Naive B cell (primary cell): ENCODE results near the gene PSMF1. TPM values are rescaled to one million over a fixed set of nuclear protein-coding genes. Genes with fewer than 3 reads are reported as not detected.

Experiments
- ATAC-seq, 2 donors: fragments of 150-1000 bp; cut with Tn5 transposase; 2 replicates each; pipeline ENCODE4 v1.10.0; 2021; ENCODE audit warnings: low read depth in 2 of 2, mild to moderate bottlenecking in 2 of 2, moderate library complexity in 2 of 2
- DNase-seq: peaks from one replicate; pipeline ENCODE4 v3.0.0; 2022
- H3K27ac Mint-ChIP-seq, 6 donors: one replicate each; pipeline ENCODE4 v1.8.0; 2020 to 2022; ENCODE audit warnings: mild to moderate bottlenecking in 6 of 6, mixed read lengths in 6 of 6, moderate library complexity in 5 of 6, inconsistent platforms in 2 of 6
- H3K27me3 Mint-ChIP-seq, 3 donors: one replicate each; pipeline ENCODE4 v1.8.0; 2021 to 2022; ENCODE audit warnings: mixed read lengths in 3 of 3, mild to moderate bottlenecking in 1 of 3
- H3K36me3 Mint-ChIP-seq, 2 donors: one replicate each; pipeline ENCODE4 v1.8.0; 2020 to 2022; ENCODE audit warnings: mixed read lengths in 2 of 2, inconsistent platforms in 1 of 2, mild to moderate bottlenecking in 1 of 2
- H3K4me1 Mint-ChIP-seq, 3 donors: one replicate each; pipeline ENCODE4 v1.8.0; 2020 to 2022; ENCODE audit warnings: mixed read lengths in 3 of 3, inconsistent platforms in 1 of 3, mild to moderate bottlenecking in 1 of 3, moderate library complexity in 1 of 3
- H3K4me3 Mint-ChIP-seq, 8 donors: one replicate each; pipeline ENCODE4 v1.8.0; 2020 to 2022; ENCODE audit warnings: mild to moderate bottlenecking in 8 of 8, mixed read lengths in 8 of 8, moderate library complexity in 8 of 8, inconsistent platforms in 2 of 8
- H3K9me3 Mint-ChIP-seq, 7 donors: one replicate each; pipeline ENCODE4 v1.8.0; 2020 to 2022; ENCODE audit warnings: mixed read lengths in 7 of 7, mild to moderate bottlenecking in 5 of 7, inconsistent platforms in 2 of 7, moderate library complexity in 1 of 7
- polyA plus RNA-seq, 6 donors: library from polyadenylated mRNA; unstranded; fragments of 300-500 nt; fragmentation: Illumina TruSeq; gene quantifications; one replicate each; pipeline ENCODE4 v1.2.3, GENCODE V29; 2021; ENCODE audit warnings: low read depth in 6 of 6

Gene PSMF1
- polyA plus RNA-seq, 6 donors from 2014 or later: 138 to 181 (median 160) TPM

DNA sequence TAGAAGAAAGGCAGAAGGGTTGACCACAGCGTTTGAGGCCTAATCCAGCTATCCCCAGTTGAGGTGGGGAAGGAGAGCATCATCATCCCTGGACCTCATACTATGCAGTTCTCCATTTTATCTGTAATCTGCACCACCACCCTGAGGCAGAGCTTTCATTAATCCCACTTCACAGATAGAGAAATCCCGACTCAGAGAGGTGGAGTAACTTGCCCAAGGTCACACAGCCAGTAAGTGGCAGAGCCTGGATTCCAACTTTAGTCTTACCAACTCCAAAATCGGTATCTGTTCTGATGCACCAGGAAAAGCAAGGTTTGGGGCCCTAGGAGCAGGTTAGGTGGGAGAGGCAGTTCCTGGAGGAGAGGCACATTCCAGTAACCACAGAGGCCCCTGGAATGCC, 59.7 kb downstream of the PSMF1 start:
- DNase-seq (no peak), ATAC-seq (no peak)
- peaks cover 12 to 21% of the 10 kb centered on the region in 2 donors for H3K36me3 Mint-ChIP-seq
- H3K27ac Mint-ChIP-seq: no peak overlapping the region
- peaks cover 0 to 12% (median 10%) of the 10 kb centered on the region in 3 donors for H3K27me3 Mint-ChIP-seq
- peaks cover 0 to 5% (median 4%) of the 10 kb centered on the region in 3 donors for H3K4me1 Mint-ChIP-seq
- H3K4me3 Mint-ChIP-seq: no peak overlapping the region
- H3K9me3 Mint-ChIP-seq: no peaks in the 10 kb centered on the region

DNA sequence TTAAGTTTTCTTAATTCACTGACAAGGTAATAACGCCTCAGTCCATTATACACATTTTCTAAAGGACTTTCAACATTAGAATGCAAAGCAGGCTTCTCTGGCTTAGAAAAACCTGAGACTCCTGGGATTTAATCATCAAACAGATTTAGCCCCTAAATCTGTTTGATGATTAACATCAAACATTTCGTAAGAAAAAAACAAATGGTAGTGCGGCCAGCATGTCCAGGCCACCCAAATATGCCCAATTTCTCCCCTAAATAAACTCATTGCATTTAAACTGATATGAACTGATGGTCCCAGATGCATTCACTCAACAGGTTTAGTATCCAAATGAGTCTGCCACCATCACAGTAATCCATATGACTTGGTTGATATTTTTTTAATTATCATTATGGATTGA, 60.2 kb downstream of the PSMF1 start:
- Mint-ChIP-seq H3K4me1 (peaks cover 0 to 5% (median 4%) of the 10 kb centered on the region in 3 donors), H3K4me3 (no peak overlapping the region), H3K27ac (peak overlapping the region in 1 of 6 donors; percentile 73), H3K9me3 (no peaks in the 10 kb centered on the region), H3K27me3 (peaks cover 4 to 17% (median 15%) of the 10 kb centered on the region in 3 donors), H3K36me3 (peaks cover 7 to 21% of the 10 kb centered on the region in 2 donors)
- no peak for ATAC-seq
- DNase-seq: no peak

DNA sequence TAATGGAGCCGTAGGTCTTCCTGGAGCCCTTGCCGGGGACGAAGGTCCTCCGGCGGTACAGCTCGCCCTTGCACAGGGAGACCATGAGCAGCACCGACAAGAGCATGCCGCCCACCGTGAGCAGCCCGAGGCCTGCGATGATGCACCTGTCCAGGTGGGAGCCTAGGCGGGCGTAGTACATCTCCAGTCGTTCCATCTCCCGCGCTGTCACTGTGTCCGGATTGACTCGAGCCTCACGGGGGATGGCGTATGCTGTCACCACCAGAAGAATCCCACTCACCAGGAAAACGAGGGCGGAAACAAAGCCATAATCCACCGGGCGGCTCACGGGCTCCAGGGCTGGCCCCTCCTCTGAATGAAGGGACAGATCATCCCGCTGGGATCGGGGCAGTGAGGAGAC, 62.5 kb downstream of the PSMF1 start:
- no peak for DNase-seq
- ATAC-seq: no peak
- H3K9me3 Mint-ChIP-seq: peaks cover 0 to 2% (median 0%) of the 10 kb centered on the region in 7 donors

DNA sequence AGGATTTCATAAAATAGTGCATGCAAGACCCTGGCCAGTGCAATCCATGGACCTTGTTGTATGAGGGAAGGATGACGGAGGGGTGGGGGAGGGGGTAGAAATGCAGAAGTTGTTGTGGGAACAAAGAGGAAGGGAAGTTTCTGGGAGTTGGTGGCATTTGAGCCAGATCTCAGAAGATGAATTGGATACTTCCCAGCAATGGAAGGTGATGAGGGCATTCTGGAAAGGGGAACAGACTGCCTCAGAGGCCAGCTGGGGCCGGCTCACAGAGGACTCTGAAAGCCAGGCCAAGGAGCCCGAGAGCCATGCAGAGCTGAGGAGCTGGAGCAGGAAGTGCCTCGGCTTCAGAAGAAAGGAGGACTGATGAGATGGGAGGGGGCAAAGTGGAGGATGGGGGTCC, 63.7 kb downstream of the PSMF1 start:
- H3K27ac Mint-ChIP-seq: peak overlapping the region in 1 of 6 donors; percentile 17
- DNase-seq (no peak), ATAC-seq (no peak)
- peaks cover 0 to 2% (median 0%) of the 10 kb centered on the region in 7 donors for H3K9me3 Mint-ChIP-seq
- no peak overlapping the region for H3K4me3 Mint-ChIP-seq
- H3K4me1 Mint-ChIP-seq: peaks cover 5 to 12% (median 7%) of the 10 kb centered on the region in 3 donors
- no peaks in the 10 kb centered on the region for H3K36me3 Mint-ChIP-seq
- peaks cover 15 to 38% (median 35%) of the 10 kb centered on the region in 3 donors for H3K27me3 Mint-ChIP-seq

More for the DNA sequence above, 62.5 kb downstream of the PSMF1 start:
- Mint-ChIP-seq H3K4me1 (peaks cover 3 to 11% (median 7%) of the 10 kb centered on the region in 3 donors), H3K27ac (no peak overlapping the region), H3K4me3 (no peak overlapping the region), H3K36me3 (peaks cover 0 to 7% of the 10 kb centered on the region in 2 donors), H3K27me3 (peaks cover 15 to 33% (median 30%) of the 10 kb centered on the region in 3 donors)

DNA sequence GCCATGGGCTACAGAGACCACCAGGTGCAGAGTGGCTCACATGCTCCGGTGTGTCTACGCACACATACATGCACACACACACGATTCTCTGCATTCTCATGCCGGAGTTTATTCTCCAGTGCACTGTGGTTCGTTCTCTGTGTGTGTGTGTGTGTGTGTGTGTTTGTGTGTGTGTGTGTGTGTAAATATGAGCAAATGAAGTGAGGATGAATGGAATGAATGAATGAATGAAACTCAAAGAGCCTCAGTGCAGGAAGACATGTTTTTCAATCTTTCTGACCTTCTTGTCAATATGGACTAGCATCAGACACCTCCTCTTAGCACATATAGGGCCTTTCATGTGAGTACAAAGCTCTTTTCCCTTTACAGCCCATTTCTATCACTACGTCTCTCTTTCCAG, 64.8 kb downstream of the PSMF1 start:
- Mint-ChIP-seq H3K27ac (no peak overlapping the region), H3K27me3 (peaks cover 15 to 38% (median 35%) of the 10 kb centered on the region in 3 donors), H3K4me3 (peak overlapping the region in 3 of 8 donors; percentile 1 to 60 (median 48)), H3K9me3 (peaks cover 0 to 2% (median 0%) of the 10 kb centered on the region in 7 donors), H3K4me1 (peaks cover 5 to 12% (median 7%) of the 10 kb centered on the region in 3 donors), H3K36me3 (no peaks in the 10 kb centered on the region)
- ATAC-seq (no peak), DNase-seq (no peak)

DNA sequence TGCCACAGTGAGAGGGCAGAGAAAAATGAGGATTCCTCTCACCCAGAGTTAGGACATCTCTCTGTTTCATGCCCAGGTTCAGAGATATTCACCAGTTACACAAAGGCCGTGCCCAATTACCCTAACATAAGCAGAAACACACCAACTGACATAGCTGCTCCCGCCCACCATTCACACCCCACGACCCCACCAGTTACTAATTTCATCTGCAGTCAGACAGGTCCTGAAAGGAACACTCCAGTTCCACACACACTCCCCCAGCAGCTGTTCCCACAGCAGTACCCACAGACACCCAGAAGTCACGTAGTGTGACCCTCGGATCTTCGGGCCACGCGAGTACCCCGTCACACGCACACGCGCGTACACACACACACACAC, 65.8 kb downstream of the PSMF1 start:
- Mint-ChIP-seq H3K27ac (no peak overlapping the region), H3K27me3 (peaks cover 19 to 39% (median 38%) of the 10 kb centered on the region in 3 donors), H3K4me3 (peak overlapping the region in 7 of 8 donors; percentile 3 to 83 (median 55)), H3K9me3 (peaks cover 0 to 2% (median 0%) of the 10 kb centered on the region in 7 donors), H3K36me3 (no peaks in the 10 kb centered on the region), H3K4me1 (peaks cover 5 to 12% (median 7%) of the 10 kb centered on the region in 3 donors)
- no peak for ATAC-seq
- DNase-seq: no peak

DNA sequence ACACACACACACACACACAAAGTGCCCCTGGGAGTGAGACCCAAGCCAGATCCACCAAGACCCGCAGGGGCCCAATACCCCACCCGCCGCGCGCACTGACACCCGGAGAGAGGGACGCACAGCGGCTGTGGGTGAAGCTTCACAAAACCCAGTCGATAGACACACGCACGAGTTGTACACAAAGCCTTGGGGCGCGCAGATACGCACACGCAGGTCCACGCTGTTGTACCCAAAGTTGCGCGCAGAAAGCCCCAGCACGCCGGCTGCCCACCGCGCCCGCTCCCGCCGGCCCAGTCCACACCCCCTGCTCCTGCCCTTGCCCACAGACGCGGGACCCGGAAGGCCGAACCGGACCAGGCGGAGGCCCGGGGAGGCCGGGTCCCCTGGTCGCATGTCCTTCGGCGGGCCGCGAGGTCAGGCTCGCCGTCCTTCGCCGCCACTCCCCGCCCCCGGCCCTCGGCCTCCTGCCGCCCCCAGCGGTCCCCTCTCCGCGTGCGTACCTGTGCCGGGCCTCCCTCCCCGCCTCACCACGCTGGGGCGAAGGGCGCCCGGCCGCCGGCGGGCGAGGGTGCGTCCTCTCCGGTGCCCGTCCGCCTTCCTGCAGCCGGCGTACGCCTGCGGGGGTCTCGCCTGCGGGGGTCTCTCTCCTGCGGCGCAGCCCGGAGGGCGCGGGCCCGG, 66.4 kb downstream of the PSMF1 start, which contains the start of gene TMEM74B:
TSS of gene TMEM74B (minus strand) at position 344 of the 678 bp plus-strand sequence. CDS start 1,180 bp downstream, outside the sequence.
- Mint-ChIP-seq H3K9me3 (peaks cover 0 to 2% (median 0%) of the 10 kb centered on the region in 7 donors), H3K27me3 (peaks cover 24 to 44% (median 38%) of the 10 kb centered on the region in 3 donors), H3K4me1 (peaks cover 5 to 12% (median 7%) of the 10 kb centered on the region in 3 donors), H3K27ac (no peak within 1 kb of the TSS), H3K4me3 (peak within 1 kb of the TSS; percentile 37 to 83 (median 72)), H3K36me3 (no peaks in the 10 kb centered on the region)
- ATAC-seq (no peak), DNase-seq (no peak)

DNA sequence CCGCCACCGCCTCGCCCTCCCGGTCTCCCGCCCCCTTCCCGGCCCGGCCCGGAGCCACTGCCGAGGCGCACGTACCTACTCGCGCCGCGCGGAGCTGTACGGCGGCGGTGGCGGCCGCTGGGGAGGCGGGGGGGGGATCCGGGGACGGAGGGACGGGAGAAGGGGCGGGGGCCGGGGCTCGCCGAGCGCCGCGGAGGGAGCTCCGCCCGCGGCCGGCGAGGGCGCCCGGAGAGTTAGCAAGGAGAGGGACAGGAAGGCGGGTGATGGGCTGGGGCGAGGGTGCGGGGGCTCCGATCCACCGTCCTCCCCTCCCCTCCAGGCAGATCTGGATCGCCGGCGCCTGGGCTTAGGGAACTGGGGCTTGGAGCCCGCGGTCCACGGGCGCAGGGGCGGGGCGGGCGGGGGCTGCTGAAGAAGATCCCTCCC, 66.9 kb downstream of the PSMF1 start:
- Mint-ChIP-seq H3K4me1 (peaks cover 5 to 12% (median 7%) of the 10 kb centered on the region in 3 donors), H3K9me3 (peaks cover 0 to 2% (median 0%) of the 10 kb centered on the region in 7 donors), H3K36me3 (no peaks in the 10 kb centered on the region), H3K27ac (no peak overlapping the region), H3K27me3 (peaks cover 29 to 49% (median 38%) of the 10 kb centered on the region in 3 donors), H3K4me3 (peak overlapping the region in 1 of 8 donors; percentile 70)
- DNase-seq: no peak
- no peak for ATAC-seq

DNA sequence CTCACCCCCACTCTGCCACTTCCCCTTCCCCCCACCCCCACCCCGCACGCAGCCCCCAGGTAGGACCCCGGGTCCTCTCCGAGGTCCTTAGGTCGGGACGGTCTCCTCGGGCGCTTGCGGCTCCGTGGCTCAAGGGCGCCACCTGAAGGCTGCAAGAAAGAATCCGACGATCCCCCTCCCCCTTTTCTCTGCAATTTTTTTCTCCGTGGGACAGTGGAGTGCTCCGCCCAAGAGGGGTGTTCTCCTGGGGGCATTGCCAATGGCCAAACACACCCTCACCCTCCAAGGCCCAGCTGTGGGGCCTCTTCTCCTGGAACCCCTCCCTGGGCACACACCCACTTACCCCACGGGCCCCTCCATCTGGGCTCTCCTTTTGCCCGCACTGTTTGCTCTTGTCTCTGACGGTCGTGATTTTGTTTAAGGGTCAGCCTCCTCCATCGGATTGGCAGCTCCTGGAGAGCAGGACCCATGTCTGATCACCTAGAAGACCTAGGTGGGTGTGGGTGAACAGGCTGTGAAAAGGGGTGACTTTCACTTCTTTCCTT, 67.5 kb downstream of the PSMF1 start:
- peaks cover 34 to 54% (median 38%) of the 10 kb centered on the region in 3 donors for H3K27me3 Mint-ChIP-seq
- no peaks in the 10 kb centered on the region for H3K36me3 Mint-ChIP-seq
- DNase-seq (peak; percentile 7), ATAC-seq (peak; percentile 56 to 61)
- H3K9me3 Mint-ChIP-seq: peaks cover 0 to 2% (median 0%) of the 10 kb centered on the region in 7 donors
- peak overlapping the region in 7 of 8 donors; percentile 55 to 82 (median 72) for H3K4me3 Mint-ChIP-seq
- peak overlapping the region in 1 of 6 donors; percentile 96 for H3K27ac Mint-ChIP-seq
- peaks cover 5 to 12% (median 7%) of the 10 kb centered on the region in 3 donors for H3K4me1 Mint-ChIP-seq

DNA sequence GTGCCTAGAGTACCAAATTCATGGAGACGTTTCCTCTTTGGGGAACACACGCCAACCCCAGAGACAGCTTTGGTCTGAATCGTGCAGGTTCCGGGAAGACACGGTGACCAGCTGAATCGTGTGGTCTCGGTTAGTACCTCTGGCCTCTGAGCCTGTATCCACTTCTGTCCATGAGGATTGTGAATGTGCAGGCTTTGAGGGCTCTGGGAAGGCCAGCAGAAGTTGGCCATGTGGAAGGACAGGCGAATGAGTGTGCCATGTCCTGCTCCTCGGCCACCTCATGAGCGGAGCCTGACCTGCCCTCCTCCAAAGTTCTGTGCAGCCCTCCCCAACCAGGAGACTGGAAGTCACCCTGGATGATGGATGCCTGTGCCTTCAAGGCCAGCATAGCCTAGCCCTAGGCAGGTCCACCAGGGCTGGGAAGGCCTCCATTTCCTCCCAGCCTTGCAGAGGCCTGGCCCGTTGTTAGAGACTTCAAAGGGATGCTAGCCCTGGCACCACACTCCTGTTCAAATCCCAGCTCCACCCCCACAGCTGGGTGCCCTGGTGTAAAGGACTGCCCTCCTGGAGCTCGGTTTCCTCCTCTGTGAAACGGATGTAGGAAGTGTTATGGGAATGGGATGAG, 68.1 kb downstream of the PSMF1 start:
- H3K36me3 Mint-ChIP-seq: no peaks in the 10 kb centered on the region
- H3K27ac Mint-ChIP-seq: no peak overlapping the region
- H3K9me3 Mint-ChIP-seq: peaks cover 0 to 2% (median 0%) of the 10 kb centered on the region in 7 donors
- peak overlapping the region in 4 of 8 donors; percentile 55 to 72 (median 71) for H3K4me3 Mint-ChIP-seq
- DNase-seq: no peak
- H3K27me3 Mint-ChIP-seq: peaks cover 36 to 54% (median 38%) of the 10 kb centered on the region in 3 donors
- no peak for ATAC-seq
- H3K4me1 Mint-ChIP-seq: peaks cover 5 to 12% (median 7%) of the 10 kb centered on the region in 3 donors

DNA sequence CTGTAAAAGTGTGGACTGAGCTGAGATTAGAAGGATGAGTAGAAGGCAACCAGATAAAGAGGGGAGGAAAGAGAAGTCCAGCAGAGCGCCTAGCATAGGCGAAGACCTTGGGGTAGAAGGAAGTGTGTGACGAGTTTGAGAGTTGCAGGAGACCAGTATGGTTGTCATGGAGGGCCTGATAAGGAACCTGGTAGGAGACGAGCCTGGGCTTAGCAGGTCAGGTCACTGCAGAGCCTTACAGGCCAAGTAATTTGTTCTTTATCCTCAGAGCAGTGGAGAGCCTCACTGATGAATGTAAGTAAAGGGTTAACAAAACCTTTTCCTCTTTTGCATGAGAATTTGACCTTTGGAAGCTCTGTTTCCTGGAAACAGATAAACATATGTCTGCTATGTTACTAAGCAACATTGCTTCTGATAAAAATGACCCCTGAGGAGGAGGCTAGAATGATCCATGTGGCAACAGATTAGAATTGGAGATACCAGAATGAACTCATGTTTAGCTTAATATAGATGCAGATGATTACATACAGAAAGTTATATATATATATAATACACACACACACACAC, 69.3 kb downstream of the PSMF1 start:
- DNase-seq: no peak
- no peak overlapping the region for H3K4me3 Mint-ChIP-seq
- peaks cover 0 to 2% (median 0%) of the 10 kb centered on the region in 7 donors for H3K9me3 Mint-ChIP-seq
- H3K4me1 Mint-ChIP-seq: peaks cover 5 to 12% (median 7%) of the 10 kb centered on the region in 3 donors
- no peak overlapping the region for H3K27ac Mint-ChIP-seq
- no peaks in the 10 kb centered on the region for H3K36me3 Mint-ChIP-seq
- H3K27me3 Mint-ChIP-seq: peaks cover 29 to 48% (median 36%) of the 10 kb centered on the region in 3 donors
- ATAC-seq: no peak

DNA sequence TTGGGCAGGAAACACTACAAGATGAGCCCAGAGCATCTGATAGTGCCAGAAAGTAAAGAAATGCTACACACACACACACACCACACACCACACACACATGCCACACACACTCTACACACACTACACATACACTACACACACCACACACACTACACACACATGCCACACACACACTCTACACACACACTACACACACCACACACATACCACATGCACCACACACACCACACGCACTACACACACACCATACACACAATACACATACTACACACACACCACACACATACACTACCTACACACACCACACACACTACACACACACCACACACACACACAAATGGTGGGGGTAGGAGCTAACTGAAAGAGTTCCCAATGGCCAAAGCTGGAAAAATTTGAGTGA, 69.9 kb downstream of the PSMF1 start:
- Mint-ChIP-seq H3K4me3 (no peak overlapping the region), H3K27me3 (peaks cover 23 to 41% (median 34%) of the 10 kb centered on the region in 3 donors), H3K27ac (no peak overlapping the region), H3K9me3 (peaks cover 0 to 2% (median 0%) of the 10 kb centered on the region in 7 donors), H3K36me3 (no peaks in the 10 kb centered on the region), H3K4me1 (peaks cover 5 to 12% (median 7%) of the 10 kb centered on the region in 3 donors)
- no peak for ATAC-seq
- DNase-seq: no peak

DNA sequence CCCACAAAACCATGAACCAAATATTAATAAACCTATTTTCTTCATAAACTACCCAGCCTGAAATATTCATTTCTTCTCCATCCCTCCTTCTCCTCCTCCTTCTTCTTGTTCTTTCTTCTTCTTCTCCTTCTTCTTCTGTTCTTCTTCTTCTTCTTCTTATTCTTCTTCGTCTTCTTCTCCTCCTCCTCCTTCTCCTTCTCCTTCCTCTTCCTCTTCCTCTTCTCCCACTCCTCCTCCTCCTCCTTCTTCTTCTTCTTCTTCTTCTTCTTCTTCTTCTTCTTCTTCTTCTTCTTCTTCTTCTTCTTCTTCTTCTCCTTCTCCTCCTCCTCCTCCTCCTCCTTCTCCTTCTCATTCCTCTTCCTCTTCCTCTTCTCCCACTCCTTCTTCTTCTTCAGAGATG, 71.4 kb downstream of the PSMF1 start:
- Mint-ChIP-seq H3K27me3 (peaks cover 8 to 27% (median 20%) of the 10 kb centered on the region in 3 donors), H3K4me3 (no peak overlapping the region), H3K36me3 (no peaks in the 10 kb centered on the region), H3K9me3 (no peaks in the 10 kb centered on the region), H3K27ac (peak overlapping the region in 1 of 6 donors; percentile 29), H3K4me1 (peaks cover 0 to 5% (median 4%) of the 10 kb centered on the region in 3 donors)
- ATAC-seq (no peak), DNase-seq (no peak)
